ENCODE results near the gene PKD1.
A peak's percentile ranks its signal among the peaks of the same experiment; 100 is the strongest.

PKD1 gene

GRCh38 chr16:2156849-2157224, 21.1 kb upstream of the PKD1 start:
- Histone ChIP-seq H3K27me3 (replicated peaks in 2 of 5; ENCODE audit: control insufficient read depth in 4 of 5, insufficient read depth in 5 of 5, low read length in 4 of 5) (no peaks in the 10 kb centered on the region), H3K36me3 (ENCODE audit: control insufficient read depth in 4 of 4, insufficient read depth in 4 of 4, low read length in 3 of 4) (peaks cover 0 to 37% (median 6%) of the 10 kb centered on the region in 4 experiments), H3K27ac (ENCODE audit: insufficient read depth in 1 of 2, low read depth in 1 of 2, low read length in 2 of 2, poor library complexity in 1 of 2, severe bottlenecking in 2 of 2) (peak overlapping the region in 1 of 2 experiments; percentile 73), H3K4me3 (ENCODE audit: control insufficient read depth in 1 of 7, extremely low read depth in 1 of 7, insufficient read depth in 4 of 7, low read depth in 2 of 7, low read length in 6 of 7) (peak overlapping the region in 5 of 7 experiments; percentile 77 to 98 (median 86)), H3K4me1 (ENCODE audit: control extremely low read depth in 1 of 4, control insufficient read depth in 4 of 4, insufficient read depth in 4 of 4, low read length in 3 of 4) (peaks cover 6 to 45% (median 42%) of the 10 kb centered on the region in 4 experiments), H3K9me3 (ENCODE audit: control extremely low read depth in 1 of 5, control insufficient read depth in 4 of 5, insufficient read depth in 2 of 5, low read depth in 1 of 5, low read length in 4 of 5) (no peaks in the 10 kb centered on the region)
- no peak for DNase-seq
- 89% methylated on average over 5 of the region's 5 CpGs for WGBS (ENCODE audit: insufficient coverage)
- CTCF ChIA-PET = interaction anchor here (1.5 kb wide), 1 partner anchor 95 kb away, joined by 3 read pairs; the partner anchor contains the start of gene ECI1
- POLR2A ChIA-PET = no interaction called here

DNA sequence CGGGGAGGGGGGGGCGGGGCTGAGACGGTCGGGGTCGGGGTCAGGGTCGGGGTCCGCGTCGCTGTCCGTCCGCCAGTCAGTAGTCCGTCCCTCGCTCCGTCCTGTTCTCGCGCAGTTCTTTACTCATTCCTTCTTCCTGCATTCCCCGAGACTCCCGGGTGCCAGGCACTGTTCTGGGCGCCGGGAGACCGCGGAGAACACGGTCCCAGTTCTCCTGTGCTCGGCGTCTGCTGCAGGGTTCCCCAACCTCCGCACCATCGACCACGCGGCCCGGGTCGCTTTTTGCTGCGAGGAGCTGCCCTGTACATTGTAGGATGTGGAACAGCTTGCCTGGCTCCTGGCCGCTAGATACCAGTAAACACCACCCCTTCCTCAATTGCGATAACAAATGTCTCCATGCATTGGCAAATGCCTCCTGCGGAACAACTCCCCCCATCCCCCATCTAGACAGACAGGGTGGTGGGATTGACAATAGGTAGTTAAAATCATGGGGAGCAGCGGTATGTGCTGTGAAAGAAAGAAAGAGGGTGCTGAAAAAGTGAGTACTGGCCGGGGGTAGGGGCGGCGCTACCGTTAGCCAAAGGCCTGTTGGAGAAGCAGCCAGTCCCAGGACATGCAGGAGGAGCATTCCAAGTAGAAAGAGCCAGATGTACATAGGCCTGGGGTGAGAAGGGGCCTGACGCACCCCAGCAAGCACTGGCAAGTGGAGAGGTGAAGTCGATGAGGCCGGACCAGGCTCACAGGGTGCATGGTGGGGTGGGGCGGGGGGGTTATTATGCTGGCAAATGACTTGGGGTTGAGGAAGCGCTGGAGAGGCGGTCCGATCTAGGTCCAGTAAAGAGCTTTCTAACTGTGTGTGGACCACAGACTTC, 20.5 kb upstream of the PKD1 start:
- Histone ChIP-seq H3K4me1 (ENCODE audit: control extremely low read depth in 1 of 4, control insufficient read depth in 4 of 4, insufficient read depth in 4 of 4, low read length in 3 of 4) (peaks cover 6 to 46% (median 45%) of the 10 kb centered on the region in 4 experiments), H3K36me3 (ENCODE audit: control insufficient read depth in 4 of 4, insufficient read depth in 4 of 4, low read length in 3 of 4) (peaks cover 2 to 39% (median 12%) of the 10 kb centered on the region in 4 experiments), H3K9me3 (ENCODE audit: control extremely low read depth in 1 of 5, control insufficient read depth in 4 of 5, insufficient read depth in 2 of 5, low read depth in 1 of 5, low read length in 4 of 5) (no peaks in the 10 kb centered on the region), H3K27ac (ENCODE audit: insufficient read depth in 1 of 2, low read depth in 1 of 2, low read length in 2 of 2, poor library complexity in 1 of 2, severe bottlenecking in 2 of 2) (peak overlapping the region; percentile 50 to 73), H3K27me3 (replicated peaks in 2 of 5; ENCODE audit: control insufficient read depth in 4 of 5, insufficient read depth in 5 of 5, low read length in 4 of 5) (no peaks in the 10 kb centered on the region), H3K4me3 (ENCODE audit: control insufficient read depth in 1 of 7, extremely low read depth in 1 of 7, insufficient read depth in 4 of 7, low read depth in 2 of 7, low read length in 6 of 7) (peak overlapping the region; percentile 49 to 98 (median 83))
- CTCF ChIA-PET = interaction anchor here (1.5 to 5.3 kb wide), 4 partner anchors 16 to 150 kb away, joined by 3 to 80 read pairs (median 4); partner anchors contain the start of gene ECI1
- 8% methylated on average over 35 of the region's 47 CpGs for WGBS (ENCODE audit: insufficient coverage)
- DNase-seq = peak; percentile 25 to 57 (median 46)
- POLR2A ChIA-PET = interaction anchor here (0.6 to 2.7 kb wide), 19 partner anchors 10 to 373 kb away, joined by 3 to 15 read pairs (median 4); partner anchors contain the start of genes AMDHD2, ECI1, MLST8 and NTHL1

GRCh38 chr16:2155091-2155950, 19.6 kb upstream of the PKD1 start, which contains the start of gene TRAF7:
TSS of gene TRAF7 (plus strand) at chr16:2155782. CDS start at chr16:2163921, 8,139 bp downstream.
- ChIA-PET POLR2A (interaction anchor here (0.6 to 2.7 kb wide), 27 partner anchors 9 to 372 kb away, joined by 3 to 15 read pairs (median 4); partner anchors contain the start of genes AMDHD2, CCNF, ECI1 and MLST8), CTCF (interaction anchor here (0.7 to 5.3 kb wide), 7 partner anchors 9 to 155 kb away, joined by 3 to 80 read pairs (median 4); no protein-coding TSS in a partner anchor)
- Histone ChIP-seq H3K27ac (ENCODE audit: insufficient read depth in 1 of 2, low read depth in 1 of 2, low read length in 2 of 2, poor library complexity in 1 of 2, severe bottlenecking in 2 of 2) (peak within 1 kb of the TSS; percentile 50 to 83), H3K4me1 (ENCODE audit: control extremely low read depth in 1 of 4, control insufficient read depth in 4 of 4, insufficient read depth in 4 of 4, low read length in 3 of 4) (peaks cover 6 to 55% (median 47%) of the 10 kb centered on the region in 4 experiments), H3K27me3 (replicated peaks in 2 of 5; ENCODE audit: control insufficient read depth in 4 of 5, insufficient read depth in 5 of 5, low read length in 4 of 5) (no peaks in the 10 kb centered on the region), H3K4me3 (ENCODE audit: control insufficient read depth in 1 of 7, extremely low read depth in 1 of 7, insufficient read depth in 4 of 7, low read depth in 2 of 7, low read length in 6 of 7) (peak within 1 kb of the TSS; percentile 78 to 98 (median 88)), H3K36me3 (ENCODE audit: control insufficient read depth in 4 of 4, insufficient read depth in 4 of 4, low read length in 3 of 4) (peaks cover 2 to 45% (median 15%) of the 10 kb centered on the region in 4 experiments), H3K9me3 (ENCODE audit: control extremely low read depth in 1 of 5, control insufficient read depth in 4 of 5, insufficient read depth in 2 of 5, low read depth in 1 of 5, low read length in 4 of 5) (no peaks in the 10 kb centered on the region)
- WGBS (ENCODE audit: insufficient coverage) = under 1% methylated on average over 49 of the region's 94 CpGs
- peak; percentile 100 for DNase-seq

GRCh38 chr16:2154533-2155090, 18.9 kb upstream of the PKD1 start:
- no peaks in the 10 kb centered on the region for H3K9me3 ChIP-seq (ENCODE audit: control extremely low read depth in 1 of 5, control insufficient read depth in 4 of 5, insufficient read depth in 2 of 5, low read depth in 1 of 5, low read length in 4 of 5)
- H3K27ac ChIP-seq (ENCODE audit: insufficient read depth in 1 of 2, low read depth in 1 of 2, low read length in 2 of 2, poor library complexity in 1 of 2, severe bottlenecking in 2 of 2) = peak overlapping the region; percentile 50 to 83
- peak overlapping the region; percentile 78 to 98 (median 88) for H3K4me3 ChIP-seq (ENCODE audit: control insufficient read depth in 1 of 7, extremely low read depth in 1 of 7, insufficient read depth in 4 of 7, low read depth in 2 of 7, low read length in 6 of 7)
- 4% methylated on average over 20 of the region's 23 CpGs for WGBS (ENCODE audit: insufficient coverage)
- POLR2A ChIA-PET = interaction anchor here (0.7 to 2.7 kb wide), 19 partner anchors 9 to 347 kb away, joined by 3 to 15 read pairs (median 4); partner anchors contain the start of genes CCNF, NTHL1, RPS2 and TSC2
- CTCF ChIA-PET = interaction anchor here (0.7 to 5.3 kb wide), 7 partner anchors 8 to 154 kb away, joined by 3 to 80 read pairs (median 4); no protein-coding TSS in a partner anchor
- H3K27me3 ChIP-seq (replicated peaks in 2 of 5; ENCODE audit: control insufficient read depth in 4 of 5, insufficient read depth in 5 of 5, low read length in 4 of 5) = no peaks in the 10 kb centered on the region
- peaks cover 2 to 45% (median 15%) of the 10 kb centered on the region in 4 experiments for H3K36me3 ChIP-seq (ENCODE audit: control insufficient read depth in 4 of 4, insufficient read depth in 4 of 4, low read length in 3 of 4)
- DNase-seq = no peak
- H3K4me1 ChIP-seq (ENCODE audit: control extremely low read depth in 1 of 4, control insufficient read depth in 4 of 4, insufficient read depth in 4 of 4, low read length in 3 of 4) = peaks cover 6 to 62% (median 54%) of the 10 kb centered on the region in 4 experiments

DNA sequence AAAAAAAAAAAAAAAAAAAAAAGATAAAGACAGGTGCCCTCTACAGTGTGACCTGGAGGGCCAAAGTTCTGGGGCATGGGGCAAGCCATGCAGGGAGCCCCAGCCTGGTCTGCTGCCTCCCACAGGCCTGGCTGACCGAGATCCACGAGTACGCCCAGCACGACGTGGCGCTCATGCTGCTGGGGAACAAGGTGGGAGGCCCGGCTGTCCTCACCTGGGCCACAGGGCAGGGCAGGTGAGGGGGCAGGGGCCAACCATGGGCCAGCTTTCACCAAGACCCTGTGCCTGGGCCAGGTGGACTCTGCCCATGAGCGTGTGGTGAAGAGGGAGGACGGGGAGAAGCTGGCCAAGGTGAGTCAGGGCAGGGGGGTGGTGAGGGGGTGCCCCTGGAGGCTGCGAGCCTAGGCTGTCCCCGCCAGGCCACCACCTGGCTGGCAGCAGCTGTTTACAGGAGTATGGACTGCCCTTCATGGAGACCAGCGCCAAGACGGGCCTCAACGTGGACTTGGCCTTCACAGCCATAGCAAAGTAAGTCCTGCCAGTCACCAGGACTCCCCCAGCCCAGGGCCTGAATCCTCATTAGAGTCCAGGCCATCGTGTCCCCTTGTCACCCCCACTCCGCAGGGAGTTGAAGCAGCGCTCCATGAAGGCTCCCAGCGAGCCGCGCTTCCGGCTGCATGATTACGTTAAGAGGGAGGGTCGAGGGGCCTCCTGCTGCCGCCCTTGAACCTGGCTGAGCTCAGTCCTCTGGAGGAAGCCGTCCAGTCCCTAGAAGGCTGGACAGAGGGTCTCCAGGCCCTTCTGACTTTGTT, 17.2 kb upstream of the PKD1 start:
- Histone ChIP-seq H3K27me3 (replicated peaks in 2 of 5; ENCODE audit: control insufficient read depth in 4 of 5, insufficient read depth in 5 of 5, low read length in 4 of 5) (no peaks in the 10 kb centered on the region), H3K9me3 (ENCODE audit: control extremely low read depth in 1 of 5, control insufficient read depth in 4 of 5, insufficient read depth in 2 of 5, low read depth in 1 of 5, low read length in 4 of 5) (no peaks in the 10 kb centered on the region), H3K4me3 (ENCODE audit: control insufficient read depth in 1 of 7, extremely low read depth in 1 of 7, insufficient read depth in 4 of 7, low read depth in 2 of 7, low read length in 6 of 7) (peak overlapping the region; percentile 1 to 98 (median 88)), H3K36me3 (ENCODE audit: control insufficient read depth in 4 of 4, insufficient read depth in 4 of 4, low read length in 3 of 4) (peaks cover 2 to 39% (median 15%) of the 10 kb centered on the region in 4 experiments), H3K4me1 (ENCODE audit: control extremely low read depth in 1 of 4, control insufficient read depth in 4 of 4, insufficient read depth in 4 of 4, low read length in 3 of 4) (peaks cover 6 to 73% (median 65%) of the 10 kb centered on the region in 4 experiments), H3K27ac (ENCODE audit: insufficient read depth in 1 of 2, low read depth in 1 of 2, low read length in 2 of 2, poor library complexity in 1 of 2, severe bottlenecking in 2 of 2) (peak overlapping the region in 1 of 2 experiments; percentile 83)
- DNase-seq = no peak
- 72% methylated on average over 25 of the region's 25 CpGs for WGBS (ENCODE audit: insufficient coverage)
- CTCF ChIA-PET = interaction anchor here (0.8 to 5.3 kb wide), 12 partner anchors 9 to 151 kb away, joined by 3 to 80 read pairs (median 4); partner anchors contain the start of gene ECI1
- POLR2A ChIA-PET = interaction anchor here (1.4 to 2.7 kb wide), 3 partner anchors 130 to 148 kb away, joined by 4 to 15 read pairs (median 8); no protein-coding TSS in a partner anchor

All from common myeloid progenitor, CD34-positive (primary cell).